SU-DHL-6 (cell line): ENCODE results near the gene PTPRE.

ENCODE experiments used
- EZH2phosphoT487 ChIP-seq: fragments of 200-600 bp; sonication (generic), shearing (Covaris generic); conservative IDR thresholded peaks from 2 replicates; pipeline ENCODE4 v1.6.1; 2018; ENCODE audit warnings: mild to moderate bottlenecking, antibody characterized with exemption, low read length, moderate library complexity, mixed read lengths
- TF ChIP-seq, protein P1 (sequence below): fragments of 200-600 bp; sonication (generic); IDR thresholded peaks from one replicate; pipeline ENCODE4 v1.5.1; 2017; ENCODE audit warnings: antibody characterized with exemption, mild to moderate bottlenecking, low read length, moderate library complexity; ENCODE audit not compliant: insufficient read depth, poor library complexity, severe bottlenecking

DNA sequence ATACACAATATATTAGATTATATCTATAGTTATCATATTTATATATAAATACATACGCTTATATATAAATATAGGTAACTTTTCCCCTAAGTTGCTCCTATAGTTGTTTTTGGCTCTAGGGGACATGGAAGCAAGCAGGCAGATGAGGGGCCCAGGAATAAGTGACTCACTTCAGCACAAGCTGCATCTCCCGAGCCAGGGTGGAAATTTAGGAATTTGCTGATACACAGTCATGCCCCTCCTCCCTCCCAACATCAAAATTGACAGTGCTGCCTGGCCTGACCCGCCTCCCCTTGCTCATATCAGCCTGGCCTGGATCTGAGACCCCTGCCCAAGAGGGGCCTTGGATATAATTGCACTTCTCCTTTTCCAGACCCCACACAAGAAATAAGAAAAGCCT lies 185.6 kb downstream of the PTPRE start:
- TF ChIP-seq, protein P1, sequence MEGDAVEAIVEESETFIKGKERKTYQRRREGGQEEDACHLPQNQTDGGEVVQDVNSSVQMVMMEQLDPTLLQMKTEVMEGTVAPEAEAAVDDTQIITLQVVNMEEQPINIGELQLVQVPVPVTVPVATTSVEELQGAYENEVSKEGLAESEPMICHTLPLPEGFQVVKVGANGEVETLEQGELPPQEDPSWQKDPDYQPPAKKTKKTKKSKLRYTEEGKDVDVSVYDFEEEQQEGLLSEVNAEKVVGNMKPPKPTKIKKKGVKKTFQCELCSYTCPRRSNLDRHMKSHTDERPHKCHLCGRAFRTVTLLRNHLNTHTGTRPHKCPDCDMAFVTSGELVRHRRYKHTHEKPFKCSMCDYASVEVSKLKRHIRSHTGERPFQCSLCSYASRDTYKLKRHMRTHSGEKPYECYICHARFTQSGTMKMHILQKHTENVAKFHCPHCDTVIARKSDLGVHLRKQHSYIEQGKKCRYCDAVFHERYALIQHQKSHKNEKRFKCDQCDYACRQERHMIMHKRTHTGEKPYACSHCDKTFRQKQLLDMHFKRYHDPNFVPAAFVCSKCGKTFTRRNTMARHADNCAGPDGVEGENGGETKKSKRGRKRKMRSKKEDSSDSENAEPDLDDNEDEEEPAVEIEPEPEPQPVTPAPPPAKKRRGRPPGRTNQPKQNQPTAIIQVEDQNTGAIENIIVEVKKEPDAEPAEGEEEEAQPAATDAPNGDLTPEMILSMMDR: no peak
- no peak for TF ChIP-seq EZH2phosphoT487
